ENCODE measurements around the gene ATP8A1.

GRCh38 chr4:42480281-42480680 lies 176.6 kb downstream of the ATP8A1 start:
- TF ChIP-seq CTCF (IDR thresholded peaks at IDR 0.05; ENCODE audit: low read depth, low read length) (no peak), EZH2phosphoT487 (IDR thresholded peaks at IDR 0.05; ENCODE audit: low read depth) (no peak)

Data from OCI-LY3 (cell line).